NCI-H774 (cell line): ENCODE data around the gene HMG20A.
"Not testable (repeated sequence)": the region's sequence is repeated elsewhere in the genome, so short reads cannot be mapped to it uniquely, and the experiment has no call there.

Source experiments
- DNase-seq: peaks from one replicate; lab custom pipeline; 2025; lab: John Stamatoyannopoulos, UW

The HMG20A gene

DNA sequence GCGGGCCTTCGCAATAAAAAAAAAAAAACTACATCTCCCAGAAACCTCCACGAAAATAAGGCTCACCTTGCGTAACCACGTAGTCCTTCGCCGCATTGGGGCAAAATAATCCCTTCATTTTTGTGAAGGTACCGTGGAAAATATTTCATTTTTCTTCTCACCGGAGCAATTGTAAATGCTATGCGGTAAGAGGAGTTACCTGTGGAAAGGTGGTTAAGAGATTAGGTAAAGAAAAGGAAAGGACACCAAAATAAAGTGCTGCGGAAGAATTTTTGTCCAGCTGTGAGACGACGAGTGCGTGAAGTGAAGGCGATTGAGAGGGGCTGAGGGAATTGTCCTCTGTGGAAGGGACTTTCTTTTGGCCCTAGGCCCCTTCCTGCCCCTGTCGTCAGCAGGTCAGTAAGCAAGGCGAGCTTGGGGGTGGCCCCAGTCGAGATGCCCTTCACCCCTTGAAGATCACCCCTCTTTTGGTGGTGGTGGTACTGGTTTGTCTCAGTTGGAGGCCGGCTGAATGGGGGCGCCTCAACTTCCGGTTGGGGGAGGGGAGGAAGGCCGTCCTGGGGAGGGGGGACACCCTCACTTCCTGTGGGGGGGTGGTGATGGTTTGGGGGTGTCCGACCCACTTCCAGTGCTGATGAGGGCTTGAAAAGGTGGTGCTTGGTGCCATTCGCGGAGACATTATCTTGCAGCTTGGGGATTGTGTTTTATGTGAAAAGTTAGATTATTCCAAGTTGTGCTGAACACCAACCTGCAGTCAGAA, at the start of gene HMG20A:
Gene HMG20A (plus strand): TSS at position 279 of the 760 bp plus-strand sequence. CDS start 37,520 bp downstream, outside the sequence.
- peak; percentile 81 for DNase-seq

DNA sequence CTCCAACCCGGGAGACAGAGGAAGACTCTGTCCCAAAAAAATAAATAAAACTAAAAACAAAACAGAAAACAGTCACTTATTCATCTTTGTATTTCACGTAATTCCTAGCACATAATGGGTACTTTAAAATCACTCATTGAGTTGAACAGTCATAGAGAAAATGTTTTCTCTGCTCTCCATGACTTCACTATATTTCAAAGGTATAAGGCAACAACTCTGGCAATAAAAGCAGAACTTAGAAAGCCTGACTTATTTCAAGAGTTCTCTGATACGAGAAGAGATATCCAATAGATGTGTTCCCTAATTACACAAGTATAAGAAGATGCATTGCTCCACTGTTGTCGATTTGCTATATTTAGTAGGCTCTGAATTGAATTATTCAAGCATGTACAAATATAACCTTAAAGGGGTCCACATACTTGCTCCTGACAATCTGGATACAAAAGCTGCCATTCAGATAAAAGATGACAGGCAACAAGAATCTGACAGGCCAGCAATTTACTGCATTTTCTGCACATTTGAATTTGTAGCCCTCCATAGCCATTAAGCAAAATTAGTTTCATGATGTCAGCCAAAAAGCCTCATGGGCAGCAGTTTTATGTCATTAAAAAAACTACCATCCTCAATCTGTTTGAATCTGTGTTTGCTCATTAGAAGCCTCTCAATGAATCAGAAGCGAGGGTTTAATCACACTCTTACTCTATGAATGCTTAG, 48.7 kb upstream of the HMG20A start:
- DNase-seq = no peak

DNA sequence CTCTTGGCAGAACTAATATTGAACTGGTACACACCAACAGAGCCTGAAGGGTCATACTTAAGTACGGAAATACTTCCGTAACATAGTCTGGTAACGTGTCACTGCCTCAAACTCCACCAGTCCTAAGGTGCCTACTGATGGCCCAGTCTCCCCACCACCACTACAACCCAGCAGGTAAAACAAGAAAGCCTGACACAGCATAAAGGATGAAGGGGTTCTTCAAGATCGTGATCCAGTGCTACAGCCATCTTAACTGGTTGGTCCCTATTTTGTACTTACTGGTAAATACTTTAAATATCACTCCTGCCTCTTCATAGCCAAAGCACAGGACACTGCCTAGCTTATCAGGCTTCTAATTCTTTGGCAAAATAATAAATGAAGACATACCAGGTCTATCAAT, 47.2 kb upstream of the HMG20A start:
- DNase-seq = no peak

DNA sequence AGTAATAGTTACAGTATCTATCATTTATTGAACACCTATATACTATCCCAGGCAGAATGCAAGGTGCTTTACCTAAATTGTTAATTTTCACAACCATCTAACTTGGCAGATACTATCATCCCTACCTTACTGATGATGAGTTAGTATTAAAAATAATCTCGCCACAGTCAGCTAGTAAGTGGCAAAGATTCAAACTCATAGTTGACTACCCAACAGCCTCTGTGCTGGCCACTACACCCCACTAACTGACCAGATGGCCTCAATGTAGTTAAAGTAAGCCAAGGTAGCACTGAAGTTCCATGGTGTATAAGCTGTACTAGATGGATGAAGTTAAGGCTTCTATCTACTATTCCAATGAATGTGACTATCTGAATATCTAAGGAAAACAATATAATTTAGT, 45.6 kb upstream of the HMG20A start:
- DNase-seq = no peak

DNA sequence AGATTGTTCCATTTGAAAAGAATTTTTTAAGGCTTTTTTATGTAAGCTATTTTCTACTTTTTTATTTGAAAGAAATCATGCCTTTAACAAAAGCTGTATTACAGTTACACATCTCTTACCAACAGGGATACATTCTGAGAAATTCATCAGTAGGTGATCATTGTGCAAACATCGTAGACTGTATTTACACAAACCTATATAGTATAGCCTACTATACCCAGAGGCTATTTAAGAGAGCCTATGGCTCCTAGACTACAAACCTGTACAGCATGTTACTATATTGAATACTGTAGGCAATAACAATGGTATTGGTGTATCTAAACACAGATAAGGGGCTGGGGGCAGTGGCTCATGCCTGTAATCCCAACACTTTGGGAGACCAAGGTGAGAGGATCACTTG, 43.9 kb upstream of the HMG20A start:
- DNase-seq = no peak

DNA sequence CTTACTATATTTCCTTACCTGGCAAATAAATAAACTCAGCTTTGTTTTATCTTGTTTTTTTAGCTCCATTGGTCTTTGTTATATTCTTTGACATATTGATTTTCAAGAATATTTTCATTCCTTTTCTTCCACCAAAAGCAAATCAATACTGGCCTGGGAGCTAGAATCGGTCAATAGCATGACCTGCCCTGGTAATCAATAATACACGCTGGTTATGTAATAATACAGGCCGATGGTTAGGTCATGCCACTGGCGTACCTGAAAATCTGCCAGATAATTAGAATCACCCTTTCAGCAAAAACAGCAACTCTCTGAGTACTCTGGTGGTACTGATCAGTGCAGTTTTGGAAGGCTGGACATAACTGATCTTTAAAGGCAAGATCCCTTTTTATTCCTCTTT, 40.7 kb upstream of the HMG20A start:
- no peak for DNase-seq

DNA sequence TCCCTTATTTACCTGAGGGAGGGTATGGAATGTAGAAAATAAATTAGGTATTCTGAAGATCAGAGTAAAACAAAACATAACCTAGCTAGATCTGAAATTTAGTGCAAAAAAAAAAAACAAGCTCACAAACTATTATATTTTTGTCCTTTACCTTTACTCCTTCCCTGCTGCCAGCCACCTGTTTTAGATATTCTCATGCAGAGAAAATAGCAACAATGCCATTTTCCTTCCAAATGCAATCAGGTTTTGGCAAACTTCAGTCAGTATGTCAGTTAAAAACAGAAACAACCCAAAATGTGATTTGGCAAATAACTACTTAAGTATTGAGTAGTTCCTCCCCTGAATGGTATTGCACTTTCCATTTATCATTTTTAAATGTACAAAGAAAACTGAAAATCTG, 36.6 kb upstream of the HMG20A start:
- DNase-seq = no peak

DNA sequence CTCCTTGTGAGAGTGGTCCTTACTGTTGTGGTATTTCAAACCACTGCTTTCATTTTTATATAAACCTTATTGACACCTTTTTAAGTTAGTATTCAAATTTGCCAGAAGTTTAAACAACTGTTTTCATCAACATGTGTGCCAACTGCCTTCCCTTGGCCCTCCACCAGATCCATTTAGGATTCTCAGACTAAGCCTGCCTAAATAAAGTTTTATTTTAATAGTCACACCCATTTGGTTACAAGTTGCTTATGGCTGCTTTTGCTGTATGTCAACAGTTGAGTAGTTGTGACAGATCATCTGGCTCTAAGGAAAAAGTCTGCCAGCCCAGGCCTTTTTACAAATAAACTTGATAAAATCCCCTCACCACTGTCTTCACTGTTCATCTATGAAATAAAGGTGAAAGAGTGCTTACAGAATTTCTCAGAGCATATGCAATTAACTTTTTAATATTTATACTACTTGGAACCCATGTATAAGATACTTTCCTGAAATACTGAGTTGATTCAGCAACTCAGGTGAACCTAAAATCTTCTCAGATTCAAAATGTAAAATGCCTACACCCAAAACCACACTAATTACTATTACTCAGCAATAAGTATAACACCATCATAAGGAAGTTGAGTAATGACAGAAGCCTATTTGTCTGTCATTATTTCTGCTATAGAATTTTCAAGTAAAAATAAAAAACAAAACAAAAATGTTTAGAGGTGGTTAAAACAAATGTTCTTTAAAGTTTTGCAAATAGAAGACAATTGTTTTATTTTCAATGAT, 35.9 kb upstream of the HMG20A start:
- no peak for DNase-seq

DNA sequence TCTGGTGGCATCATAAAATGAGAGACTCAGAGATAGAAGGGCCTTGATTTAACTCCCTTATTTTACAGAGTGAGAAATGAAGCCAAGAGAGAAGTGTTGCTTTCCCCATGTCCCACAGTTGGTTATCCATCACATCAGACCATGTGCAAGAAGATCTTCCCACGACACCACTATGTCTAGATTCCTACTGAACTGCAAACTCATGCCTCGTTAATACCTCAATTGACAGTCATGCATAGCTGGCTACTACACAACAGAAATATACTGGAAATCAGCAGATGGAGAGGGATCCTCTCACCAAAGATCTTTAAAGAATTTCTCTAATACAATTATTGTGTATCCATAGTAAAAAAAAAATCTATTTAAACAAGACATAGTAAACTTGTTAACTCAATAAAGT, 34.1 kb upstream of the HMG20A start:
- DNase-seq = no peak

DNA sequence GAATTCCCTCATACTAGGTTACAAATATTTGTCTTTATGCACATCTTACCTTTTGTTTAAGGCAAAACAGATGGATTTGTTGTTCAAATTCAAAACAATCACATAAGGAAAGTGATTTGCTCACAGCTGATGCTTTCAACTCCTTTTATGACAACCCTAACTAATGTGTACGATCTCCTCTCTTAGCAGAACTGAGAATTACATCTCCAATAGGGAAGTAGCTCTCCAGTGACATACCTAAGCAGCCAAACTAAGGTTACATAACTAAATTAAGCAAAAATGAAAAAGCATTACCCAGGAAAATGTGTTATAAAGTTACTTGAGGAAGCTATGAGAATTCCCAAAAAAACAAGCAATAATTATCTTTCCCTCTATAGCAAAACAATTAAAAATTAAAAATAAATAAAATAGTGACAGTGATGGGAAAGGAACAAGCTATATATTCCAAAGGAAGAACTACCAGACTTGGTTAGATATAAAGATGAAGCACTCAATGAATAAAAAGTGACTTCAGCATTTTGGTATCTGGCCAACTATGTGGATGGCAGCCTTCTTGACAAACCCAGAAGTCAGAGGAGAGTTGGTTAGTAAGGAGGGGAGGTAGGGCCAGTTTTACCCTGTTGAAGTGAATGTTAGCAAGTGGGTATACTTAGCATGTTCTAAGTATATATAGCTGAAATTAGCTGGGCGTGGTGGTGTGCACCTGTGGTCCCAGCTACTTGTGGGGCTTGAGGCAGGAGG, 33.2 kb upstream of the HMG20A start:
- DNase-seq = no peak

DNA sequence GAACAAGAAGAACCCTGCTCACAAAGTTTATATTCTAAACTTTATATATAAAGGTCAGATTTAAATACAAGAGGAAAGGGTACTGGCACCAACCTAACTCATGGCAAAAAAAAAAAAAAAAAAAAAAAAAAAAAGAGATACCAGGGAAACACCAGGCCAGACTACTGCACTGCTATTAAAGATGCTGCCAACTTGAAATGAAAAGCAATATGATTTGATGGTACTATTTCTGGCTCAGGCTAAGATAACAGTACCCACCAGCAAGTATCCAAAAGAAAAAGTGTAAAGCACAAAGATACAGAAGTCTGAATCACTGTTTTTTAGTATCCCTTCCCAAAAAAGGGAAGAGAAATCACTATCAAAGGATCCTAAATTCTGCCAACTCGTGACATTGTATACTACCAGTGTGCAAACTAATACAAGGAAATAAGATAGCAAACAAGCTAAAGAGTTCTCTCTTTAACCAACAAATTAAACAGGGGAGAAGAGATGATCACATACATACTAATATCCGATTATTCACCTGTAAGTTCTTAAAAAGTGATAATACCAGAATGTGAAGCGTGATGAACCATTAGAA, 29.2 kb upstream of the HMG20A start:
- DNase-seq = no peak

DNA sequence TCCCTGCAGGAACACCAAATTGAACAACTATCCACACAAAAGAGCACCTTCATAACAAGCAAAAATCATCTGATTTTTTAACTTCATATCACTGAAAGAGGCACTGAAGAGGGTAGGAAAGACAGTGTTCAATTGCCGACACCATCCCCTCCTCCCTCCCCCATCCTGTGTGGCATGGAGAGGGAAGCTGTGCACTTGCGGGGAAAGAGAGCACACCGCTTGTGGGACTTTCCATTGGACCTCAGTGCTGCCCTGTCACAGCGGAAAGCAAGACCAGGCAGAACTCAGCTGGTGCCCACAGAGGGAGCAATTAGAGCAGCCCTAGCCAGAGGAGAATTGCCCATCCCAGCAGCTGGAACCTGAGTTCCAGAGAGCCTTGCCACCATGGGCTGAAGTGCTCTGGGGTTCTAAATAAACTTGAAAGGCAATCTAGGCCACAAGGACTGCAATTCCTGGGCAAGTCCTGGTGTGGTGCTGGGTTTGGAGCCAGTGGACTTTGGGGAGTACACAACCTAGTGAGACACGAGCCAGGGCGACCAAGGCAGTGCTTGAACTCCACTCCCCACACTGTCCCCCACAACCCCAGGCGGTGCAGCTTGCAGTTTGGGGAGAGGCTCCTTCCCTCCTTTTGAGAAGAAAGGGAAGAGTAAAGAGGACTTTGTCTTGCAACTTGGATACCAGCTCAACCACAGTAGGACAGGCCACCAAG, 27.8 kb upstream of the HMG20A start:
- no peak for DNase-seq

DNA sequence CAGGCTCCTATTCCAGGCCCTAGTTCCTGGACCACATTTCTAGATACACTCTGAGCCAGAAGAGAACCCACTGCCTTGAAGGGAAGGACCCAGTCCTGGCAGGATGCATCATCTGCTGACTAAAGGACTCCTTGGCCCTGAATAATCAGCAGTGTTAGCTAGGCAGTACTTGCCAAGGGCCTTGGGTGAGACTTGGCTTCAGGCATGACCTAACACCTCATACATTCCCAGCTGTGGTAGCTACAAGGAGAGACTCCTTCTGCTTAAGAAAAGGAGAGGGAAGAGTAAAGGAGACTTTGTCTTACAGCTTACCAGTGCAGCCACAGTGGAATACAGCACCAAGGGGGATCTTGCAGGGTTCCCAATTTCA, 27.2 kb upstream of the HMG20A start:
- no peak for DNase-seq

DNA sequence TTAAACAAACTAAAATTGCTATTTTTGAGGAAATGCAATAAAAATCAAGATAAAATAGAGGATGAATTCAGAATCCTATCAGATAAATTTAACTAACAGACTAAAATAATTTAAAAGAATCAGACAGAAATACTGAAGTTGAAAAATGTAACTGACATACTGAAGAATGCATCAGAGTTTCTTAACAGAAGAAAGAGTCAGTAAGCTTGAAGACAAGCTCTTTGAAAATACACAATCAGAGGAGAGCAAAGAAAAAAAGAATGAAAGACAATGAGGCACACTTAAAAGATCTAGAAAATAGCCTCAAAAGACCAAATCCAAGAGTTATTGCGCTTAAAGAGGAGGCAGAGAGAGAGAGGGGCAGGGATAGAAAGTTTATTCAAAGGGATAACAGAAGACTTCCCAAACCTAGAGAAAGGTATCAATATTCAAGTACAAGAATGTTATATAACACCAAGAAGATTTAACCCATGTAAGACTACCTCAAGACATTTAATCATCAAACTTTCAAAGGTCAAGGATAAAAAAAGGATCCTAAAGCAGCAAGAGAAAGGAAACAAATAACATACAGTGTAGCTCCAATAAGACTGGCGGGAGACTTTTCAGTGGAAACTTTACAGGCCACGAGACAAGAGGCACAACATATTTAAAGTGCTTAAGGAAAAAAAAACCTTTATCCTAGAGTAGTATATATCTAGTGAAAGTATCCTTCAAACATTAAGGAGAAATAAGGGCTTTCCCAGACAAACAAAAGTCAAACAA, 25.5 kb upstream of the HMG20A start:
- no peak for DNase-seq

DNA sequence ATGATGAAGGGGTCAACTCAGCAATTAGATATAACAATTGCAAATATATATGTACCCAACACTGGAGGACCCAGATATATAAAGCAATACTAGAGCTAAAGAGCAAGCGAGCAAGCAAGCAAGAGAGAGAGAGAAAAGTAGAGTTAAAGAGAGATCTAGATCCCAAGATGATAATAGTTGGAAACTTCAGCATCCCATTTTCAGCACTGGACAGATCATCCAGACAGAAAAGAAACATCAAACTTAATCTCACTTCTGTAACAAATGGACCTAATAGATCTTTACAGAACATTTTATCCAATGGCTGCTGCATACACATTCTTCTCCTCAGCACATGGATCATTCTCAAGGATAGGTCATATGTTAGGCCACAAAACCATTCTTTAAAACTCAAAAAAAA, 24.0 kb upstream of the HMG20A start:
- DNase-seq = no peak

DNA sequence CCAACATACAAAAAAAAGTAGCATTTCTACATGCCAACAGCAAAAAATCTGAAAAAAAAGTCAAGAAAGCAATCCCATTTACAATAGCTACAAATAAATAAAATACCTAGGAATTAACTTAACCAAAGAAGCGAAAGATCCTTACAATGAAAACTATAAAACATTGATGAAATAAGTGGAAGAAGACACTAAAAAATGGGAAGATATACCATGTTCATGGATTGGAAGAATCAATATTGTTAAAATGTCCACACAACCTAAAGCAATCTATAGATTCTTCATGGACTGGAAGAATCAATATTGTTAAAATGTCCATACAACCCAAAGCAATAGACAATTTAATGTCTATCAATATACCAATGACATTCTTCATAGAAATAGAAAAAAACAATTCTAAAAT, 21.8 kb upstream of the HMG20A start:
- no peak for DNase-seq

DNA sequence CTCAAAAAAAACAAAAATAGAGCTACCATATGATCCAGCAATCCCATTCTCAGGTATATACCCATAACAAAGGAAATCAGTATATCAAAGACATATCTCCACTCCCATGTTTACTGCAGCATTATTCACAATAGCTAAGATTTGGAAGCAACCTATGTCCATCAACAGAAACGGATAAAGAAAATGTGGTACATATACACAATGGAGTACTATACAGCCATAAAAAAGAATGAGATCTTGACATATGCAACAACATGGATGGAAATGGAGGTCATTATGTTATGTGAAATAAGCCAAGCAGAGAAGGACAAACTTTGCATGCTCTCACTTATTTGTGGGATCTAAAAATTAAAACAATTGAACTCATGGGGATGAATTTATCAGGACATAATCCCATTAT, 20.4 kb upstream of the HMG20A start:
- DNase-seq = no peak

DNA sequence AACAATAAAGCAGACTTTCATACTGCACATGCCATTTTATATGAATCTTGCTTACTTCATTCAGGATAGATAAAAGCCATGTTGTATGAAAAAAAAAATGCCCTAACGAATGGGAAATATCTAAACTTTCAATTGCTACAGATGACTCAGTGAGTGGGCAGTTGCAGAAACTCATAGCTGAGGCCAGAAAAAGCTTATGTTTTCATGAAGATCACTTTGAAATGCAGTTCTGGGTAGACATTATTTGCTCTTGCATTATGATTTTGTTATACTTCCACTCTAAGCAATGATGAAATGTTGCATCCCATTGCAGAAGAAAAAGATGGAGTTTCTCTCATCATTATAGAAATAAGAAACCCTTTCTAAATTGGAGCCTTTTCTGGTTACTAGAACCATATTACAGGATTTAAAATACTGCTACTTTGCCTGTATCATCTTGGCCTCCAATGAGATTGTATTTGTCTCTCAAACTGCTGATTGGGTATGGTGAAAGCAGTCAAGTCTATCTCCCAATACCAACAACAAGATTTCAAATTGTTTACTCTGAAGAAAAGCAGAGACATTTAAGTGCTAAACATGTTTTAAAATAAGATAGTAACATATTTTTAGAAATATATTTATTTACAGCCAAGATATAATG, 17.8 kb upstream of the HMG20A start:
- no peak for DNase-seq

DNA sequence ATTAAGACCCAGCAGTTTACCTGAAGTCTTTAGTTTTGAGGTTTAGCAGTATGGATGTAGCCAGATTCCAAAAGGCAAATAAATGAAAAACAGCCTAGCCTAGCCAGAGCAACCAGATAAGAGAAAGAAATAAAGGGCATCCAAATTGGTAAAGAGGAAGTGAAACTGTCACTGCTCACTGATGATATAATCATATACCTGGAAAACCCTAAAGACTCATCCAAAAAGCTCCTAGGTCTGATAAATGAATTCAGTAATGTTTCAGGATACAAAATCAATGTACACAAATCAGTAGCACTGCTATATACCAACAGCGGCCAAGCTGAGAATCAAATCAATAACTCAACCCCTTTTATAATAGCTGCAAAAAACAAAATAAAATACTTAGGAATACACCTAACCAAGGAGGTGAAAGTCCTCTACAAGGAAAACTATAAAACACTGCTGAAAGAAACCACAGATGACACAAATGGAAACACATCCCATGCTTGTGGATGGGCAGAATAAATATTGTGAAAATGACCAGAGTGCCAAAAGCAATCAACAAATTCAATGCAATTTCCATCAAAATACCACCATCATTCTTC, 14.4 kb upstream of the HMG20A start:
- not testable (repeated sequence) for DNase-seq

DNA sequence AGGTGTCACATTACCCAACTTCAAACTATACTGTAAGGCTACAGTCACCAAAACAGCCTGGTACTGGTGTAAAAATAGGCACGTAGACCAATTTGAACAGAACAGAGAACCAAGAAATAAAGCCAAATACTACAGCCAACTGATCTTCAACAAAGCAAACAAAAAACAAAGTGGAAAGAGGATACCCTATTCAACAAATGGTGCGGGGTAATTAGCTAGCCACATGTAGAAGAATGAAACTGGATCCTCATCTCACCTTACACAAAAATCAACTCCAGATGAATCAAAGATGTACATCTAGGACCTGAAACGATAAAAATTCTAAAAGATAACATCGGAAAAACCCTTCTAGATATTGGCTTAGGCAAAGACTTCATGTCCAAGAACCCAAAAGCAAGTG, 13.8 kb upstream of the HMG20A start:
- no peak for DNase-seq
